ENCODE data around the gene UBN2.

UBN2 gene

GRCh38 chr7:139341776-139342226 lies 110.8 kb downstream of the UBN2 start:
- in situ Hi-C loops (cut with MboI; ENCODE audit: low sequenced_read_pairs): no loop called here

- in situ Hi-C loops (cut with MboI; ENCODE audit: low sequenced_read_pairs): no loop called here
Observed at GRCh38 chr7:139345042-139345441, 114.0 kb downstream of the UBN2 start.

- in situ Hi-C loops (cut with MboI; ENCODE audit: low sequenced_read_pairs): no loop called here
Observed at GRCh38 chr7:139351027-139351426, 120.0 kb downstream of the UBN2 start.

GRCh38 chr7:139354729-139355128 lies 123.7 kb downstream of the UBN2 start:
- in situ Hi-C loops (cut with MboI; ENCODE audit: low sequenced_read_pairs): no loop called here

- in situ Hi-C loops (cut with MboI; ENCODE audit: low sequenced_read_pairs): no loop called here
Observed at GRCh38 chr7:139355320-139355719, 124.3 kb downstream of the UBN2 start.

All from HL-60/S4 (cell line).